GM12801 (cell line): ENCODE data around the gene ROPN1.

Experiments used
- TF ChIP-seq, protein P1 (sequence below): IDR thresholded peaks from one replicate; pipeline ENCODE4 v1.5.1; 2011; ENCODE audit warnings: control low read depth; ENCODE audit not compliant: insufficient read length; ENCODE audit errors: extremely low read depth

ROPN1 gene

DNA sequence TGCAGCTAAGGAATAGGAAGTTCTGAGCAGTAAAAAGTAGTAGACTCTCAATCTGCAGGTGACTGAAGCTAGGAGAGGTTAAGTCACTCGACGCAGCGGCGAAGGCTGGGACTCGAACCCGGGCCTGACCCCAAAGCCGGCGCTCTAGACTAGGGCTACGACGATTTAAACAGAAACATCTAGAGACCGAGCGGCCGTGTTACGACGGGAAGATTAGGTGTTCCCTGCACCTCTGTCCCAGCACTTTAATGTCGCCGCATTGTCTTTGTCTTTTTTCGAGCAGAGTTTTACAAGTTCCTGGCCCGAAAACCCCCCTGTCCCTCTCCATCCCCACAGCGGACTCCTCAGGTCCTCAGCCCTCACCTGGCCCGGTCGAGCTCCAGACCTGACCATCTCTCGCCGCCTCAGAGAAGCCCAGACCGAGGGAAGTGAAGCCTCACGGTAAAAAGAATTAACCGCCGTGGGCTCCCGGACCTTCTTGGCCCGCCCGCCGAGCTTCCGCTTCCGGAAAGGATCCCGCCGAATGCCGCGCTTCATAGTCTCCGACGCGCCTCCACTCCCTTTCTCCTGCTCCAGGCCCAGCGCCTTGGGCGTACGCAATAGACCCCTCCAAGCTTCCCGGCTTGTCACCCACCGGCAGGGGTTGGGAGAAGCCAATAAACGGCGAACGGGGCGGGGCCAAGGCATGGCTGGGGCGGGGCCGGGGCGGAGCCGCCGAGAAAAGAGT is 31.0 kb downstream of the ROPN1 start, which contains the start of gene CCDC14:
CCDC14 (minus strand) TSS at position 449 of the 727 bp plus-strand sequence; CDS start at position 393, 56 bp downstream.
- TF ChIP-seq, protein P1, sequence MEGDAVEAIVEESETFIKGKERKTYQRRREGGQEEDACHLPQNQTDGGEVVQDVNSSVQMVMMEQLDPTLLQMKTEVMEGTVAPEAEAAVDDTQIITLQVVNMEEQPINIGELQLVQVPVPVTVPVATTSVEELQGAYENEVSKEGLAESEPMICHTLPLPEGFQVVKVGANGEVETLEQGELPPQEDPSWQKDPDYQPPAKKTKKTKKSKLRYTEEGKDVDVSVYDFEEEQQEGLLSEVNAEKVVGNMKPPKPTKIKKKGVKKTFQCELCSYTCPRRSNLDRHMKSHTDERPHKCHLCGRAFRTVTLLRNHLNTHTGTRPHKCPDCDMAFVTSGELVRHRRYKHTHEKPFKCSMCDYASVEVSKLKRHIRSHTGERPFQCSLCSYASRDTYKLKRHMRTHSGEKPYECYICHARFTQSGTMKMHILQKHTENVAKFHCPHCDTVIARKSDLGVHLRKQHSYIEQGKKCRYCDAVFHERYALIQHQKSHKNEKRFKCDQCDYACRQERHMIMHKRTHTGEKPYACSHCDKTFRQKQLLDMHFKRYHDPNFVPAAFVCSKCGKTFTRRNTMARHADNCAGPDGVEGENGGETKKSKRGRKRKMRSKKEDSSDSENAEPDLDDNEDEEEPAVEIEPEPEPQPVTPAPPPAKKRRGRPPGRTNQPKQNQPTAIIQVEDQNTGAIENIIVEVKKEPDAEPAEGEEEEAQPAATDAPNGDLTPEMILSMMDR: no peak

DNA sequence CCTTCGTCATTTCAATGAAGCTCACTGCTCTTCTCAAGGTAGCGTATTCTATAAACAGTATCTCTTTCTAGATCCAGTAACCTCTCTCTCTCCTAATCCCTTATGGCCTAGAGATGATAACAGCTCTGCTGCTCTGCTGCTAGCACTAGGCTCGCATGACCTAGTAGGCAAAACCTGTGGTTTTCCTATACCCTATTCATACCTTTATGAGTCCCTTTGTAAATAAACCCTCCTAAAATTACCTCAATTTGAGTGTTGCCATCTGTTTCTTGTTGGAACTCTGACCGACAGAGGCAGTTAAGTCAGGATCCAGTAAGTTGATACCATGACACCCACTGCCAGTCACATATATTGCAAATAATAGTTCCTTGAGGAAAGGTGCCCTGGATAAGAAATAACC is 38.2 kb downstream of the ROPN1 start:
- TF ChIP-seq, protein P1: no peak

DNA sequence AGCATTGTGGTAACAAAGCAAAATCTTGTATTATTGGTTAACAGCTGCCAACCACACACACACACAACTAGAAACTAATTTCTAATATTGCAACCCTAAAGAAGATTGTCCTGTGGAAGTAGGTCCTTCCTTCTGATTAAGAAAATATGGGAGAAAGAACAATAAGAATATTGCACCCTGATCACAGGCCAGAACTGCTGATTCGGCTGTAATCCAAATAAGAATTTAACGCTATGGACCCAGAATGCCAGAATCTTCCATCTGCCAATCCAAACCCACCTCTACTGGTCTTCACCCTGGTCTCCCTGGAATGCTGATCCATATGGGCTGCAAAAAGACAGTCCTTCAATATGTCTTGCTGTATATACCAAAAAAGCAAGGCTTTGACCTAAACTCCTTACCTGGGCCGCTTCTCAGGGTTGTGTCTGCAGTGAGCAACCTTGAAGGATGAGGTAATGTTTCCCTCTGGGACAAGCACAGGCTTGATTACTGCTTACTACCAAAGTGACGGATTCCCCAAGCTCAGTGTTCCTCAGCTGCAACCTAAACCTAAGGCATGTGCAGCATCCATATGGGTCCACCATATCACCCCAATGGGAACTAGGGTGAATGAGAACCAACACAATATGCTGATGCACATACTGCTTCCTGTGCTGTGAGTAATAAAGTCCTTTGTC is 38.9 kb downstream of the ROPN1 start:
- TF ChIP-seq, protein P1: no peak

- TF ChIP-seq, protein P1: no peak
These were observed 40.1 kb downstream of the ROPN1 start for GRCh38 chr3:123951522-123952447.

DNA sequence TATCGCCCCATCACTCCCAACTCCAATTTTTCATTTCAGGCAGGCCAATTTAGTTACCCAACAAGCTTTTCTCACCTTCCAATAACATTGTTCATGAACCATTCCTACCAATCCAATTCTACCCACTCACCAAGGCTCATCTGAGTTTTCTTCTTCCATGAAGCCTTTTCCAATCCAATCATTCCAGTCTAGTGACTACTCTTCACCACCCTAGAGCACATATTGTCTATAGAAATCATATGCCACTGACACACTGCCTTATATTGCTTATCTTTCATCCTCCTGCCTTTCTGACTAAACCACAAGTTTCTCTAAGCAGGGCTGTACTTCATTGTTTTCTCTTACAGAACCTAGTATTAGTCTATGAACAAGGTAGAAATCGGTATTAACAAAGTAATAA is 42.3 kb downstream of the ROPN1 start:
- TF ChIP-seq, protein P1: no peak

GRCh38 chr3:123948449-123948848 is 43.5 kb downstream of the ROPN1 start:
- TF ChIP-seq, protein P1: no peak

DNA sequence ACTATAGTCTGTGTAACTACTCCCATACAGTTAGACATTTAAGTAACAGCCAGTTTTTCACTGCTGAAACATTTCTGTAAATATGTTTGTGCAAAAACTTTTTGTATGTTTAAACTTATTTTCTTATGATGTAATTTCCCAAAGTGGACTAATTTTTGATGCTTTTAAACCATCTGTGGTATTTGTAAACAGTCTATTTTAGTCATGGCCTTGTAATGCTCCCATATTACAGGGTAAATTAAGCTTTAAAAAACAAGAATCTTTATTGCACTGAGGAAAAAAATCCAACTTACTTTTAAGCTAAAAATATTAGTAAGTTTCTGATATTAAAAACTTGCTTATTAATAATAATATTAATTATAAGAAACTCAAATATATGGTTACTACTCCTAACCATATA is 44.4 kb downstream of the ROPN1 start:
- TF ChIP-seq, protein P1: no peak
